Measurements from ENCODE around the gene PRPF39.
"Not testable (repeated sequence)": the region's sequence is repeated elsewhere in the genome, so short reads cannot be mapped to it uniquely, and the experiment has no call there.

The PRPF39 gene

GRCh38 chr14:45136399-45136798, 52.5 kb downstream of the PRPF39 start:
- DNase-seq (ENCODE audit: low spot score): no peak

- DNase-seq (ENCODE audit: low spot score): peak; percentile 9
Observed at GRCh38 chr14:45140661-45141187, 56.8 kb downstream of the PRPF39 start.

GRCh38 chr14:45142083-45142482, 58.2 kb downstream of the PRPF39 start:
- not testable (repeated sequence) for DNase-seq (ENCODE audit: low spot score)

GRCh38 chr14:45144658-45145057, 60.7 kb downstream of the PRPF39 start:
- DNase-seq (ENCODE audit: low spot score): no peak

- DNase-seq (ENCODE audit: low spot score): no peak
Observed at GRCh38 chr14:45145214-45145613, 61.3 kb downstream of the PRPF39 start.

GRCh38 chr14:45149602-45150001, 65.7 kb downstream of the PRPF39 start:
- DNase-seq (ENCODE audit: low spot score): no peak

GRCh38 chr14:45150386-45150890, 66.5 kb downstream of the PRPF39 start:
- DNase-seq (ENCODE audit: low spot score): no peak

GRCh38 chr14:45156067-45156466, 72.2 kb downstream of the PRPF39 start:
- no peak for DNase-seq (ENCODE audit: low spot score)

All from kidney tubule cell (primary cell).